ENCODE data around the gene PLK3.

GRCh38 chr1:44822981-44823451, 22.8 kb downstream of the PLK3 start:
- TF ChIP-seq, protein P1, sequence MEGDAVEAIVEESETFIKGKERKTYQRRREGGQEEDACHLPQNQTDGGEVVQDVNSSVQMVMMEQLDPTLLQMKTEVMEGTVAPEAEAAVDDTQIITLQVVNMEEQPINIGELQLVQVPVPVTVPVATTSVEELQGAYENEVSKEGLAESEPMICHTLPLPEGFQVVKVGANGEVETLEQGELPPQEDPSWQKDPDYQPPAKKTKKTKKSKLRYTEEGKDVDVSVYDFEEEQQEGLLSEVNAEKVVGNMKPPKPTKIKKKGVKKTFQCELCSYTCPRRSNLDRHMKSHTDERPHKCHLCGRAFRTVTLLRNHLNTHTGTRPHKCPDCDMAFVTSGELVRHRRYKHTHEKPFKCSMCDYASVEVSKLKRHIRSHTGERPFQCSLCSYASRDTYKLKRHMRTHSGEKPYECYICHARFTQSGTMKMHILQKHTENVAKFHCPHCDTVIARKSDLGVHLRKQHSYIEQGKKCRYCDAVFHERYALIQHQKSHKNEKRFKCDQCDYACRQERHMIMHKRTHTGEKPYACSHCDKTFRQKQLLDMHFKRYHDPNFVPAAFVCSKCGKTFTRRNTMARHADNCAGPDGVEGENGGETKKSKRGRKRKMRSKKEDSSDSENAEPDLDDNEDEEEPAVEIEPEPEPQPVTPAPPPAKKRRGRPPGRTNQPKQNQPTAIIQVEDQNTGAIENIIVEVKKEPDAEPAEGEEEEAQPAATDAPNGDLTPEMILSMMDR (IDR thresholded peaks at IDR 0.05) = no peak
- no peak for TF ChIP-seq EP300 (IDR thresholded peaks at IDR 0.05)
